ENCODE results near the gene SRGAP3.

Gene SRGAP3

GRCh38 chr3:9183811-9184460 is 65.5 kb downstream of the SRGAP3 start:
- Histone ChIP-seq H4K20me1 (ENCODE audit: insufficient read depth, low read length, poor library complexity, severe bottlenecking) (no peaks in the 10 kb centered on the region), H3K4me1 (ENCODE audit: insufficient read depth, low read length, poor library complexity, severe bottlenecking) (peaks cover 44% of the 10 kb centered on the region), H3K9me2 (replicated peaks; ENCODE audit: low read depth, low read length) (no peaks in the 10 kb centered on the region), H3K4me2 (ENCODE audit: low read depth, low read length, poor library complexity, severe bottlenecking) (no peak overlapping the region), H2AFZ (ENCODE audit: low read length) (no peak overlapping the region), H3K4me3 (ENCODE audit: low read length, poor library complexity, severe bottlenecking) (no peak overlapping the region), H3K36me3 (ENCODE audit: insufficient read depth, low read length) (no peaks in the 10 kb centered on the region), H3F3A (ENCODE audit: low read depth) (no peaks in the 10 kb centered on the region), H3K9me3 (ENCODE audit: insufficient read depth, low read depth, low read length) (no peaks in the 10 kb centered on the region), H3K79me2 (ENCODE audit: insufficient read depth, low read length) (peaks cover 32% of the 10 kb centered on the region), H3K27me3 (ENCODE audit: insufficient read depth, low read length, poor library complexity, severe bottlenecking) (no peaks in the 10 kb centered on the region), H3K9ac (ENCODE audit: low read depth, low read length, poor library complexity, severe bottlenecking) (no peak overlapping the region)
- no peak for TF ChIP-seq EZH2phosphoT487 (IDR thresholded peaks at IDR 0.05; ENCODE audit: borderline replicate concordance)
- no peak for TF ChIP-seq CTCF (conservative IDR thresholded peaks at IDR 0.05; ENCODE audit: low read length)

GRCh38 chr3:9183011-9183410 is 66.4 kb downstream of the SRGAP3 start:
- H3F3A ChIP-seq (ENCODE audit: low read depth) = no peaks in the 10 kb centered on the region
- H3K4me3 ChIP-seq (ENCODE audit: low read length, poor library complexity, severe bottlenecking) = no peak overlapping the region
- H3K9ac ChIP-seq (ENCODE audit: low read depth, low read length, poor library complexity, severe bottlenecking) = no peak overlapping the region
- H3K36me3 ChIP-seq (ENCODE audit: insufficient read depth, low read length) = no peaks in the 10 kb centered on the region
- TF ChIP-seq EZH2phosphoT487 (IDR thresholded peaks at IDR 0.05; ENCODE audit: borderline replicate concordance) (no peak), CTCF (conservative IDR thresholded peaks at IDR 0.05; ENCODE audit: low read length) (no peak)
- H3K9me2 ChIP-seq (replicated peaks; ENCODE audit: low read depth, low read length) = no peaks in the 10 kb centered on the region
- H3K9me3 ChIP-seq (ENCODE audit: insufficient read depth, low read depth, low read length) = no peaks in the 10 kb centered on the region
- no peaks in the 10 kb centered on the region for H3K27me3 ChIP-seq (ENCODE audit: insufficient read depth, low read length, poor library complexity, severe bottlenecking)
- peaks cover 34% of the 10 kb centered on the region for H3K79me2 ChIP-seq (ENCODE audit: insufficient read depth, low read length)
- peaks cover 53% of the 10 kb centered on the region for H3K4me1 ChIP-seq (ENCODE audit: insufficient read depth, low read length, poor library complexity, severe bottlenecking)
- H4K20me1 ChIP-seq (ENCODE audit: insufficient read depth, low read length, poor library complexity, severe bottlenecking) = no peaks in the 10 kb centered on the region
- no peak overlapping the region for H3K4me2 ChIP-seq (ENCODE audit: low read depth, low read length, poor library complexity, severe bottlenecking)
- H2AFZ ChIP-seq (ENCODE audit: low read length) = no peak overlapping the region

GRCh38 chr3:9180764-9181117 is 68.7 kb downstream of the SRGAP3 start:
- Histone ChIP-seq H3K4me3 (ENCODE audit: low read length, poor library complexity, severe bottlenecking) (peak overlapping the region; percentile 52), H3K4me1 (ENCODE audit: insufficient read depth, low read length, poor library complexity, severe bottlenecking) (peaks cover 62% of the 10 kb centered on the region), H2AFZ (ENCODE audit: low read length) (no peak overlapping the region; the same call in 1 of the 2 replicates), H3K4me2 (ENCODE audit: low read depth, low read length, poor library complexity, severe bottlenecking) (peak overlapping the region; percentile 75), H3K36me3 (ENCODE audit: insufficient read depth, low read length) (no peaks in the 10 kb centered on the region), H3K9me2 (replicated peaks; ENCODE audit: low read depth, low read length) (no peaks in the 10 kb centered on the region), H3K79me2 (ENCODE audit: insufficient read depth, low read length) (peaks cover 52% of the 10 kb centered on the region), H4K20me1 (ENCODE audit: insufficient read depth, low read length, poor library complexity, severe bottlenecking) (no peaks in the 10 kb centered on the region), H3K9ac (ENCODE audit: low read depth, low read length, poor library complexity, severe bottlenecking) (peak overlapping the region; percentile 67), H3K27me3 (ENCODE audit: insufficient read depth, low read length, poor library complexity, severe bottlenecking) (no peaks in the 10 kb centered on the region), H3K9me3 (ENCODE audit: insufficient read depth, low read depth, low read length) (no peaks in the 10 kb centered on the region), H3F3A (ENCODE audit: low read depth) (no peaks in the 10 kb centered on the region)
- no peak for TF ChIP-seq EZH2phosphoT487 (IDR thresholded peaks at IDR 0.05; ENCODE audit: borderline replicate concordance)
- no peak for TF ChIP-seq CTCF (conservative IDR thresholded peaks at IDR 0.05; ENCODE audit: low read length)

Measured in Loucy (cell line).